Prostate gland (tissue), 2 donors: ENCODE measurements around the gene ARHGEF37.

Experiments used
- POLR2A ChIP-seq: fragments of 450-650 bp; IDR thresholded peaks from one replicate; pipeline ENCODE4 v1.6.1; 2016; ENCODE audit warnings: antibody characterized with exemption, mild to moderate bottlenecking
- POLR2AphosphoS5 ChIP-seq: sonication (generic); formaldehyde crosslinking; IDR thresholded peaks from one replicate; pipeline ENCODE4 v1.6.1; 2017; ENCODE audit warnings: antibody characterized with exemption
- TF ChIP-seq, protein P1 (sequence below), 4 experiments: fragments of 200-600 bp in 2 of 4; fragments of 450-650 bp in 2 of 4; sonication (generic) in 2 of 4; IDR thresholded peaks; 1 replicate in 3 of 4; 2 replicates in 1 of 4; pipeline ENCODE4 v1.5.1; 2016 to 2019; ENCODE audit warnings: antibody characterized with exemption in 4 of 4, mild to moderate bottlenecking in 2 of 4, moderate library complexity in 2 of 4

DNA sequence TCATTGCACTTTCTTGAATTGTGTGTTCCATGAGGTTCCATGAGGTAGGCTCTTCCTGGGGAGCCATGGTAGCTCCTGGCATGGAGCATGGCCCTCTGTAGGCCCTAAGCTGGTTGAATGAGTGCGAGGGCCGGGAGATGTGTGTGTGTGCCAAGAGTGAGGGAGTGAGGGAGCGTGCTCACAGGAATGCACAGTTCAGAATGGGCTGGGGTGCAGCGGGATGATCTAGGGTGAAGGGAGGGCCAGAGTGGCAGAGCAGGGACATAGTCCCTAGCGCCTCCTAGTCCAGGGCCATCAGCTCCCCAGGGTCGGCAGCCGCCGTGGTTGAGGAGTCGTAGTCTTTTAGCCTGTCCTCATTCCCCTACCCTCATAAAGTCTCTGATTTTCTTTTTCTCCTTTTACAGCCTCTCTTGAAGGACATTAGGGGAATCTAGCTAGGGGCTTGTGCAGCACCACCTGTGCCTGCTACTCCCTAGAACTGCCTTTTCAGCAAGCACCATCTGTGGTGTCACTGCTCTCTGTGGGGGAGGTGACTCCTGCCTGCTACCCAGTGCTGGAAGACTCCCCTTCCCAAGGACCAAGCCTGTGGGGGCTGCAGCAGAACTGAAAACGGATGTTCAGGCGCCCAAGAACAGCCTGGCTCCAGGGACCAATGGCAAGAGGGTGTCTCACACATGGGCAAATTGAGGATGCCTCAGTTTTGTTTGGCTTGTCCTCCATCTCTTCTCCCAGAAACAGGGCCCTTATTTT, 83.5 kb downstream of the ARHGEF37 start:
- TF ChIP-seq, protein P1, sequence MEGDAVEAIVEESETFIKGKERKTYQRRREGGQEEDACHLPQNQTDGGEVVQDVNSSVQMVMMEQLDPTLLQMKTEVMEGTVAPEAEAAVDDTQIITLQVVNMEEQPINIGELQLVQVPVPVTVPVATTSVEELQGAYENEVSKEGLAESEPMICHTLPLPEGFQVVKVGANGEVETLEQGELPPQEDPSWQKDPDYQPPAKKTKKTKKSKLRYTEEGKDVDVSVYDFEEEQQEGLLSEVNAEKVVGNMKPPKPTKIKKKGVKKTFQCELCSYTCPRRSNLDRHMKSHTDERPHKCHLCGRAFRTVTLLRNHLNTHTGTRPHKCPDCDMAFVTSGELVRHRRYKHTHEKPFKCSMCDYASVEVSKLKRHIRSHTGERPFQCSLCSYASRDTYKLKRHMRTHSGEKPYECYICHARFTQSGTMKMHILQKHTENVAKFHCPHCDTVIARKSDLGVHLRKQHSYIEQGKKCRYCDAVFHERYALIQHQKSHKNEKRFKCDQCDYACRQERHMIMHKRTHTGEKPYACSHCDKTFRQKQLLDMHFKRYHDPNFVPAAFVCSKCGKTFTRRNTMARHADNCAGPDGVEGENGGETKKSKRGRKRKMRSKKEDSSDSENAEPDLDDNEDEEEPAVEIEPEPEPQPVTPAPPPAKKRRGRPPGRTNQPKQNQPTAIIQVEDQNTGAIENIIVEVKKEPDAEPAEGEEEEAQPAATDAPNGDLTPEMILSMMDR (IDR thresholded peaks at IDR 0.05) = no peak
- TF ChIP-seq POLR2A = no peak
- TF ChIP-seq POLR2AphosphoS5 = no peak
